ENCODE measurements around the gene ISCU.

- TF ChIP-seq CTCF (IDR thresholded peaks at IDR 0.05) (no peak), POLR2A (IDR thresholded peaks at IDR 0.05) (no peak)
Measured at GRCh38 chr12:108615918-108616317, 53.5 kb downstream of the ISCU start.
